Endodermal cell (in vitro differentiated cells): ENCODE results near the gene ZC3H18. TPM values are rescaled to one million over a fixed set of nuclear protein-coding genes. Genes with fewer than 3 reads are reported as not detected.

ENCODE experiments used
- DNase-seq: peaks from one replicate; pipeline ENCODE4 v3.0.0-alpha.2; 2017
- H3K27ac ChIP-seq: 2 replicates; pipeline ENCODE4 v1.5.1; 2013; ENCODE audit warnings: mild to moderate bottlenecking, low read depth, low read length, moderate library complexity
- H3K27me3 ChIP-seq: 2 replicates; pipeline ENCODE4 v1.6.1; 2013; ENCODE audit warnings: mild to moderate bottlenecking, low read length, moderate library complexity; ENCODE audit not compliant: insufficient read depth, control insufficient read depth, poor library complexity, severe bottlenecking
- H3K36me3 ChIP-seq: 2 replicates; pipeline ENCODE4 v1.7.0; 2013; ENCODE audit warnings: mild to moderate bottlenecking, low read length, moderate library complexity; ENCODE audit not compliant: control insufficient read depth, insufficient read depth
- H3K4me1 ChIP-seq: one replicate; pipeline ENCODE4 v1.7.0; 2013; ENCODE audit warnings: low read length; ENCODE audit not compliant: control insufficient read depth, insufficient read depth
- H3K4me3 ChIP-seq: 2 replicates; pipeline ENCODE4 v1.5.1; 2013; ENCODE audit warnings: mild to moderate bottlenecking, low read length, moderate library complexity
- H3K9ac ChIP-seq: 2 replicates; pipeline ENCODE4 v1.6.1; 2013; ENCODE audit warnings: mild to moderate bottlenecking, low read length, moderate library complexity; ENCODE audit not compliant: poor library complexity, severe bottlenecking; ENCODE audit errors: extremely low read depth
- H3K9me3 ChIP-seq: 2 replicates; pipeline ENCODE4 v1.6.1; 2013; ENCODE audit warnings: mild to moderate bottlenecking, low read length, moderate library complexity; ENCODE audit not compliant: control insufficient read depth
- H3K27ac Mint-ChIP-seq: 2 replicates; pipeline ENCODE4 v1.8.0; 2020; ENCODE audit warnings: mixed read lengths
- H3K27me3 Mint-ChIP-seq: 2 replicates; pipeline ENCODE4 v1.8.0; 2021; ENCODE audit warnings: mild to moderate bottlenecking, mixed read lengths; ENCODE audit not compliant: insufficient read depth
- H3K36me3 Mint-ChIP-seq: 2 replicates; pipeline ENCODE4 v1.8.0; 2020; ENCODE audit warnings: low read depth, mixed read lengths
- H3K4me1 Mint-ChIP-seq: 2 replicates; pipeline ENCODE4 v1.8.0; 2020; ENCODE audit warnings: mixed read lengths
- H3K4me3 Mint-ChIP-seq: 2 replicates; pipeline ENCODE4 v1.8.0; 2020; ENCODE audit warnings: mild to moderate bottlenecking, moderate library complexity, mixed read lengths
- H3K9me3 Mint-ChIP-seq: 2 replicates; pipeline ENCODE4 v1.8.0; 2020; ENCODE audit warnings: mild to moderate bottlenecking, mixed read lengths
- WGBS, 2 experiments: methylation state at CpG; one replicate each; pipeline versions ENCODE4 v1.1.5 to v1.1.7; 2013; ENCODE audit warnings: missing lambda C conversion rate in 2 of 2, mixed read lengths in 1 of 2; ENCODE audit not compliant: insufficient coverage in 1 of 2, insufficient read length in 1 of 2; 5-methylcytosine and 5-hydroxymethylcytosine counted together
- total RNA-seq, 2 donors: library from RNA; stranded (reverse); fragmentation: NEBNext Ultra II Directional in 1 of 2; extraction: Animal tissue kit (Norgen Biotek cat#: 25700) in 1 of 2; gene quantifications; 2 replicates in 1 of 2; 3 replicates in 1 of 2; pipeline ENCODE4 v1.2.1, GENCODE V29; 2021
- TF ChIP-seq, protein P1 (sequence below): fragments of 200-600 bp; sonication (generic); conservative IDR thresholded peaks from 2 replicates; pipeline ENCODE4 v1.5.0; 2021; ENCODE audit warnings: antibody characterized with exemption, mild to moderate bottlenecking

Gene ZC3H18
- total RNA-seq, 2 donors from 2014 or later = 75.4 to 76.6 TPM

- TF ChIP-seq, protein P1, sequence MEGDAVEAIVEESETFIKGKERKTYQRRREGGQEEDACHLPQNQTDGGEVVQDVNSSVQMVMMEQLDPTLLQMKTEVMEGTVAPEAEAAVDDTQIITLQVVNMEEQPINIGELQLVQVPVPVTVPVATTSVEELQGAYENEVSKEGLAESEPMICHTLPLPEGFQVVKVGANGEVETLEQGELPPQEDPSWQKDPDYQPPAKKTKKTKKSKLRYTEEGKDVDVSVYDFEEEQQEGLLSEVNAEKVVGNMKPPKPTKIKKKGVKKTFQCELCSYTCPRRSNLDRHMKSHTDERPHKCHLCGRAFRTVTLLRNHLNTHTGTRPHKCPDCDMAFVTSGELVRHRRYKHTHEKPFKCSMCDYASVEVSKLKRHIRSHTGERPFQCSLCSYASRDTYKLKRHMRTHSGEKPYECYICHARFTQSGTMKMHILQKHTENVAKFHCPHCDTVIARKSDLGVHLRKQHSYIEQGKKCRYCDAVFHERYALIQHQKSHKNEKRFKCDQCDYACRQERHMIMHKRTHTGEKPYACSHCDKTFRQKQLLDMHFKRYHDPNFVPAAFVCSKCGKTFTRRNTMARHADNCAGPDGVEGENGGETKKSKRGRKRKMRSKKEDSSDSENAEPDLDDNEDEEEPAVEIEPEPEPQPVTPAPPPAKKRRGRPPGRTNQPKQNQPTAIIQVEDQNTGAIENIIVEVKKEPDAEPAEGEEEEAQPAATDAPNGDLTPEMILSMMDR = peak; percentile 45
- no peaks in the 10 kb centered on the region for H3K9me3 ChIP-seq
- no peak overlapping the region for H3K27ac Mint-ChIP-seq
- H3K36me3 ChIP-seq = no peaks in the 10 kb centered on the region
- H3K27ac ChIP-seq = no peak overlapping the region
- WGBS, 2 experiments = 90 to 91% methylated on average over 14 to 31 of the region's 31 CpGs
- no peak overlapping the region for H3K4me3 Mint-ChIP-seq
- H3K4me1 ChIP-seq = peaks cover 11% of the 10 kb centered on the region
- no peak overlapping the region for H3K9ac ChIP-seq
- H3K9me3 Mint-ChIP-seq = peaks cover 6% of the 10 kb centered on the region
- peaks cover 4% of the 10 kb centered on the region for H3K36me3 Mint-ChIP-seq
- no peaks in the 10 kb centered on the region for H3K27me3 ChIP-seq
- no peak for DNase-seq
- H3K27me3 Mint-ChIP-seq = peaks cover 11% of the 10 kb centered on the region
- H3K4me1 Mint-ChIP-seq = peaks cover 2% of the 10 kb centered on the region
- H3K4me3 ChIP-seq = no peak overlapping the region
Measured at GRCh38 chr16:88536971-88537751, 33.0 kb upstream of the ZC3H18 start.

DNA sequence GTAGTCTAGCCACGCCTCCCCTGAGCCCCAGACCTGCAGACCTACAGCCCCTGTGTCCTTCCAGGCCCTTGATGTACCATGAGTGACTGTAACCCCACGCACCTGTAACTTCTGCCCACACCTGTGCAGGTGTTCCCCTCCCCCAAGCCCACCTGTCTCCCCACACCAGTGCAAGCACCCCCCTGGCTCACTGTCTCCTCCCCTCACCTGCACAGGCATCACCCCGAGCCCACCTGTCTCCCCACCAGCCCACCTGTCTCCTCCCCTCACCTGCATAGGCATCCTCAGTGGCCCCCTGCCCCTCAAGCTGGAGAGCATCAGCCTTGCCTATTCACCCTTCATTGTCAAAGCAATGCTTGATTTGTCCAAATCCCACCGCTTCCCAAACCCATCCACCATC lies 32.3 kb upstream of the ZC3H18 start:
- Mint-ChIP-seq H3K9me3 (peaks cover 13% of the 10 kb centered on the region), H3K4me1 (peaks cover 2% of the 10 kb centered on the region), H3K4me3 (no peak overlapping the region), H3K36me3 (peaks cover 4% of the 10 kb centered on the region), H3K27ac (no peak overlapping the region), H3K27me3 (peaks cover 11% of the 10 kb centered on the region)
- Histone ChIP-seq H3K36me3 (no peaks in the 10 kb centered on the region), H3K9me3 (peaks cover 4% of the 10 kb centered on the region), H3K9ac (no peak overlapping the region), H3K27ac (no peak overlapping the region), H3K4me3 (no peak overlapping the region), H3K4me1 (peaks cover 6% of the 10 kb centered on the region), H3K27me3 (no peaks in the 10 kb centered on the region)
- 91 to 94% methylated on average over 2 to 4 of the region's 4 CpGs for WGBS, 2 experiments
- no peak for DNase-seq
- TF ChIP-seq, protein P1 = no peak

- Histone ChIP-seq H3K9ac (no peak overlapping the region), H3K27ac (no peak overlapping the region), H3K9me3 (peaks cover 10% of the 10 kb centered on the region), H3K36me3 (no peaks in the 10 kb centered on the region), H3K4me1 (peaks cover 6% of the 10 kb centered on the region), H3K4me3 (no peak overlapping the region), H3K27me3 (no peaks in the 10 kb centered on the region)
- H3K36me3 Mint-ChIP-seq = peaks cover 7% of the 10 kb centered on the region
- TF ChIP-seq, protein P1 = no peak
- H3K27me3 Mint-ChIP-seq = peaks cover 15% of the 10 kb centered on the region
- peaks cover 2% of the 10 kb centered on the region for H3K4me1 Mint-ChIP-seq
- no peak overlapping the region for H3K4me3 Mint-ChIP-seq
- peak overlapping the region; percentile 17 for H3K27ac Mint-ChIP-seq
- DNase-seq = no peak
- 78 to 88% methylated on average over 9 to 23 of the region's 23 CpGs for WGBS, 2 experiments
- H3K9me3 Mint-ChIP-seq = peaks cover 20% of the 10 kb centered on the region
Measured at GRCh38 chr16:88538366-88539060, 31.7 kb upstream of the ZC3H18 start.
